Esophagus squamous epithelium (tissue), 5 donors: ENCODE results near the gene DIS3L2. TPM values are rescaled to one million over a fixed set of nuclear protein-coding genes. Genes with fewer than 3 reads are reported as not detected.

ENCODE experiments used
- DNase-seq: peaks from one replicate; lab custom pipeline; 2025; lab: John Stamatoyannopoulos, UW
- H3K27ac ChIP-seq, 4 donors: fragments of 200-600 bp; sonication (generic); one replicate each; pipeline ENCODE4 v1.5.1; 2016 to 2019; ENCODE audit warnings: mild to moderate bottlenecking in 1 of 4
- H3K27me3 ChIP-seq, 4 donors: fragments of 200-600 bp; sonication (generic); 1 replicate in 3 of 4; 2 replicates in 1 of 4; pipeline versions ENCODE4 v1.5.1 to v1.6.0; 2017 to 2021; ENCODE audit warnings: antibody characterized with exemption in 1 of 4
- H3K36me3 ChIP-seq, 3 donors: fragments of 200-600 bp; sonication (generic); one replicate each; pipeline ENCODE4 v1.5.1; 2016 to 2019
- H3K4me1 ChIP-seq, 3 donors: fragments of 200-600 bp; sonication (generic); one replicate each; pipeline ENCODE4 v1.5.1; 2017 to 2019
- H3K4me3 ChIP-seq, 4 donors: fragments of 200-600 bp; sonication (generic); 1 replicate in 3 of 4; 2 replicates in 1 of 4; pipeline ENCODE4 v1.5.1; 2016 to 2019; ENCODE audit warnings: mild to moderate bottlenecking in 2 of 4, moderate library complexity in 1 of 4
- H3K9me3 ChIP-seq, 3 donors: fragments of 200-600 bp; sonication (generic); one replicate each; pipeline ENCODE4 v1.5.1; 2016 to 2019
- CTCF ChIP-seq, 6 experiments: fragments of 450-650 bp in 4 of 6; fragments of 200-600 bp in 2 of 6; sonication (generic) in 2 of 6; IDR thresholded peaks; one replicate each; pipeline ENCODE4 v1.5.1; 2016 to 2019; ENCODE audit warnings: antibody characterized with exemption in 6 of 6, mild to moderate bottlenecking in 4 of 6, moderate library complexity in 4 of 6
- POLR2A ChIP-seq, 4 donors: fragments of 450-650 bp; IDR thresholded peaks; one replicate each; pipeline ENCODE4 v1.6.1; 2017; ENCODE audit warnings: antibody characterized with exemption in 4 of 4, mild to moderate bottlenecking in 4 of 4, moderate library complexity in 3 of 4
- WGBS, 2 donors: methylation state at CpG; one replicate each; pipeline ENCODE4 v1.1.5; 2018; 5-methylcytosine and 5-hydroxymethylcytosine counted together
- intact Hi-C: fragments of 100-400 bp; cut with DNase I; formaldehyde crosslinking; loops from one replicate; pipeline ENCODE4 v1.15.0; 2022
- total RNA-seq, 4 donors: library from RNA; depleted of rRNA; stranded (reverse); fragments of >200 nt; gene quantifications; one replicate each; pipeline ENCODE4 v1.1.0, GENCODE V29; 2016
- donor health status: DM: yes; HTN: yes; CAD: no.

Gene DIS3L2
- total RNA-seq, 4 donors from 2014 or later: 14.5 to 42.8 (median 32.4) TPM

GRCh38 chr2:232139171-232139594, 177.7 kb downstream of the DIS3L2 start:
- peaks cover 0 to 11% (median 0%) of the 10 kb centered on the region in 3 donors for H3K36me3 ChIP-seq
- no peaks in the 10 kb centered on the region for H3K9me3 ChIP-seq
- intact Hi-C loops: no loop called here
- no peaks in the 10 kb centered on the region for H3K27me3 ChIP-seq
- WGBS, 2 donors: 87% methylated on average over 4 of the region's 4 CpGs
- H3K4me1 ChIP-seq: no peaks in the 10 kb centered on the region
- TF ChIP-seq POLR2A (IDR thresholded peaks at IDR 0.05): no peak
- TF ChIP-seq CTCF (IDR thresholded peaks at IDR 0.05): no peak
- H3K4me3 ChIP-seq: no peak overlapping the region
- no peak overlapping the region for H3K27ac ChIP-seq
- no peak for DNase-seq

DNA sequence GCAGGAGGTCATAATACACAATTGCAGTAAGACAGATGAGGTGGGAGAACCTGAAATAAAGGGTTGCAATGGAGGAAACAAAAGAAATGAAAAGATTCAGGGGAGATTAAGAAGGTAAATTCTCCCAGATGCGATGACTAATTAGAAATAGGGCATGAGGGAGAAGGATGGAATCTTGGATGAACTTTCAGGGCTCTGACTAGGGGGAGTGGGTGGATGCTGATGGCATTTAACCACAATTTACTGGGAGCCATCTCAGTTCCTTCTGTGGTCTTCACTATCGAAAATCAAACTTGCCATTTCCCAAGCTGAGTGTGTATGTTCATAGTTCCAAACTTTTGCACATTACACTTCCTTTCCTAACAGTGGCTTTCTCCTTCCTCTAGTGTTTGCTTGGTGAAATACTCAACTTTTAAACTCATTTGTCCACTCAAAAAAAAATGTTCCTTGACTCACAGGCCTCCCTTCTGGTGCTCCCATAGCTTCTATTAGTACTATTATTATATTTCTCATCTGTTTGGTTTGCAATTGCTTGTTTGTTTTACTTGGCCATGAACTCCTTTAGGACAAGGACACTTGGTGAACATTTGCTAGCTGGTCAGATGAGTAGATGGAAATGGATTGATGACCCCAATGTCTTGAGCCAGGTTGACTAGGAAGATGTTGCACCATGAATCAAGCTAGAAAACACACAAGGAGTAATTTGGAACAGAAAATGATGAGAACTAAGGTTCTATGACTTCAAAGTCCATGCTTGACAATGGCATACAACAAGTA, 178.5 kb downstream of the DIS3L2 start:
- no peak overlapping the region for H3K4me3 ChIP-seq
- DNase-seq: no peak
- H3K4me1 ChIP-seq: no peaks in the 10 kb centered on the region
- no peak overlapping the region for H3K27ac ChIP-seq
- TF ChIP-seq CTCF (IDR thresholded peaks at IDR 0.05) (no peak), POLR2A (IDR thresholded peaks at IDR 0.05) (no peak)
- 81 to 85% methylated on average over 2 of the region's 2 CpGs for WGBS, 2 donors
- H3K9me3 ChIP-seq: no peaks in the 10 kb centered on the region
- intact Hi-C loops: loop anchor here (5.0 kb wide), 1 partner anchor 213 kb away; the partner anchor contains the start of gene NPPC
- H3K36me3 ChIP-seq: peaks cover 0 to 11% (median 0%) of the 10 kb centered on the region in 3 donors
- H3K27me3 ChIP-seq: no peaks in the 10 kb centered on the region

DNA sequence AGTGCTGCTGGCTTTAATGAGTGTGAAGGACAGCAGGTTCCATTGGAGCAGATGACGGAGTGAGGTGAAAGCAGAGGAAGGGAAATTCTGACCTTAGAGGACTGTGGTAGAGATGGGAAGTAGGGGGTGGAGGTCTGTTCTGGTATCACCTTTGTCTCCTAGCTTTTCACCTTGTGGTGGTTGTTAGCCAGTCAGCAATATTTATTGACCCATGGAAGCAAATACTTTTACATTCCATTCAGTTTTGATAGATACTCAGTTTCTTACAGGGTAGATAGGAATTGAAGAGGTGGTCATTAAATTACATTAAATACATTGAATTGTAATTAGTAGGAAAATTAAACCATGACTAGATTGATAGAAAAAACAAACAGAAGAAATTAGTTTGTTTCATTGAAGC, 180.1 kb downstream of the DIS3L2 start:
- intact Hi-C loops: loop anchor here (5.0 kb wide), 1 partner anchor 214 kb away; the partner anchor contains the start of gene NPPC

GRCh38 chr2:232142049-232142448, 180.5 kb downstream of the DIS3L2 start:
- no peaks in the 10 kb centered on the region for H3K9me3 ChIP-seq
- H3K4me1 ChIP-seq: no peaks in the 10 kb centered on the region
- intact Hi-C loops: loop anchor here (5.0 kb wide), 1 partner anchor 215 kb away; the partner anchor contains the start of gene NPPC
- no peak for DNase-seq
- TF ChIP-seq POLR2A (IDR thresholded peaks at IDR 0.05) (no peak), CTCF (IDR thresholded peaks at IDR 0.05) (peak; percentile 43 to 77 (median 64))
- H3K27me3 ChIP-seq: no peaks in the 10 kb centered on the region
- H3K27ac ChIP-seq: no peak overlapping the region
- H3K4me3 ChIP-seq: no peak overlapping the region
- peaks cover 0 to 8% (median 0%) of the 10 kb centered on the region in 3 donors for H3K36me3 ChIP-seq
- 22 to 45% methylated on average over 3 of the region's 3 CpGs for WGBS, 2 donors

More for the DNA sequence above, 180.1 kb downstream of the DIS3L2 start:
- peaks cover 0 to 12% (median 0%) of the 10 kb centered on the region in 3 donors for H3K36me3 ChIP-seq
- H3K4me1 ChIP-seq: no peaks in the 10 kb centered on the region
- no peak overlapping the region for H3K4me3 ChIP-seq
- no peak overlapping the region for H3K27ac ChIP-seq
- TF ChIP-seq CTCF (IDR thresholded peaks at IDR 0.05): no peak
- no peak for TF ChIP-seq POLR2A (IDR thresholded peaks at IDR 0.05)
- no peaks in the 10 kb centered on the region for H3K9me3 ChIP-seq
- H3K27me3 ChIP-seq: no peaks in the 10 kb centered on the region
- DNase-seq: no peak
- 96 to 100% methylated on average over 1 of the region's 1 CpG for WGBS, 2 donors

DNA sequence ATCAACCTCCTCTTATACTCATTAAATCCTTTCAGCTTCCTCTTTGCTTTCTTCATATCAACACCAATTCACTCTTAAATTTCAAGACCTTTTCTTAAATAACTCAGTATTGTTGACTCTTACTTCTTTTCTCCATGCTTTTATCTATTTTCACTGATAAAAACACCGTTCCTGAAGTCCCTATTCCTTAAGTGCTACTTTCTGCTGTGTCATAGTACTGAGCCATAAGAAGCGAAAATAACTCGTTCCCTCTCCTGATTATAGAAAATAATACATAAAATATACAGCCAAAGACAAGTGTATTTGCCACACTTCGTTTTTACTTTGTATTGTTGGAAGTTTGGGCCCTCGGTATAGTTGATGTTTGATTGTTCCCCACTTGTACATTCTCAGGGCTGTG, 181.0 kb downstream of the DIS3L2 start:
- peaks cover 0 to 6% (median 0%) of the 10 kb centered on the region in 3 donors for H3K36me3 ChIP-seq
- TF ChIP-seq CTCF (IDR thresholded peaks at IDR 0.05) (no peak), POLR2A (IDR thresholded peaks at IDR 0.05) (no peak)
- intact Hi-C loops: loop anchor here (5.0 kb wide), 1 partner anchor 215 kb away; the partner anchor contains the start of gene NPPC
- no peak for DNase-seq
- no peaks in the 10 kb centered on the region for H3K4me1 ChIP-seq
- H3K4me3 ChIP-seq: no peak overlapping the region
- no peaks in the 10 kb centered on the region for H3K27me3 ChIP-seq
- H3K9me3 ChIP-seq: no peaks in the 10 kb centered on the region
- no peak overlapping the region for H3K27ac ChIP-seq
- WGBS, 2 donors: 87 to 90% methylated on average over 5 of the region's 5 CpGs
